ENCODE results near the gene SUFU. TPM values are rescaled to one million over a fixed set of nuclear protein-coding genes. Genes with fewer than 3 reads are reported as not detected.

Gene SUFU
- total RNA-seq, 1 donor from 2014 or later: 19.9 TPM

GRCh38 chr10:102608487-102608886, 104.7 kb downstream of the SUFU start:
- no peaks in the 10 kb centered on the region for H3K36me3 Mint-ChIP-seq (ENCODE audit: unreplicated experiment)

DNA sequence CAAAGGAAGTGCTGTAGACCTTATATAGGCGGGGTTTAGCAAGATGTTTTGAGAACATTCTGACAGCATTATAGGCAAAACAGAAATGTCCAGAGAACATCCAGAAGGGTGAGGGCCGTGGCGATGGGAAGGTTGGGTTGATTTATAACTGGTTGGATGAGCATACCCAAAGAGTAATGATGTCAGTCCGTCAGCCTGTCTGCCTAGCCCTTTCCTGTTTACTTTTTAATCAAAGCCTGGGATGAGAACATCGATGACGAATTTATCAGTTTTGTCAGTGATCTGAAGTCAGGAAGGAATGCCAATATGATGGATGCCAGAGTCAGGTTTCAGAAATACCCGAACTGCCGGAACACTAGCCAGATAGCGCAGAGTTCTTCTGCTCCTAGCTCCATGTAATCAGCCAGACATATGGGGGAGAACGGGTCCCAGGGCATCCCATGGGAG, 106.7 kb downstream of the SUFU start:
- H3K27me3 Mint-ChIP-seq (ENCODE audit: unreplicated experiment): no peaks in the 10 kb centered on the region
- peaks cover 5% of the 10 kb centered on the region for H3K9me3 Mint-ChIP-seq (ENCODE audit: unreplicated experiment)
- H3K4me3 Mint-ChIP-seq (ENCODE audit: unreplicated experiment): no peak overlapping the region
- TF ChIP-seq, protein P1, sequence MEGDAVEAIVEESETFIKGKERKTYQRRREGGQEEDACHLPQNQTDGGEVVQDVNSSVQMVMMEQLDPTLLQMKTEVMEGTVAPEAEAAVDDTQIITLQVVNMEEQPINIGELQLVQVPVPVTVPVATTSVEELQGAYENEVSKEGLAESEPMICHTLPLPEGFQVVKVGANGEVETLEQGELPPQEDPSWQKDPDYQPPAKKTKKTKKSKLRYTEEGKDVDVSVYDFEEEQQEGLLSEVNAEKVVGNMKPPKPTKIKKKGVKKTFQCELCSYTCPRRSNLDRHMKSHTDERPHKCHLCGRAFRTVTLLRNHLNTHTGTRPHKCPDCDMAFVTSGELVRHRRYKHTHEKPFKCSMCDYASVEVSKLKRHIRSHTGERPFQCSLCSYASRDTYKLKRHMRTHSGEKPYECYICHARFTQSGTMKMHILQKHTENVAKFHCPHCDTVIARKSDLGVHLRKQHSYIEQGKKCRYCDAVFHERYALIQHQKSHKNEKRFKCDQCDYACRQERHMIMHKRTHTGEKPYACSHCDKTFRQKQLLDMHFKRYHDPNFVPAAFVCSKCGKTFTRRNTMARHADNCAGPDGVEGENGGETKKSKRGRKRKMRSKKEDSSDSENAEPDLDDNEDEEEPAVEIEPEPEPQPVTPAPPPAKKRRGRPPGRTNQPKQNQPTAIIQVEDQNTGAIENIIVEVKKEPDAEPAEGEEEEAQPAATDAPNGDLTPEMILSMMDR (IDR thresholded peaks at IDR 0.05; ENCODE audit: partially characterized antibody, unreplicated experiment): no peak
- H3K27ac Mint-ChIP-seq (ENCODE audit: unreplicated experiment): no peak overlapping the region
- H3K36me3 Mint-ChIP-seq (ENCODE audit: unreplicated experiment): no peaks in the 10 kb centered on the region
- no peak for DNase-seq
- peaks cover 10% of the 10 kb centered on the region for H3K4me1 Mint-ChIP-seq (ENCODE audit: low read depth, unreplicated experiment)

More at GRCh38 chr10:102608487-102608886, 104.7 kb downstream of the SUFU start:
- TF ChIP-seq, protein P1 (IDR thresholded peaks at IDR 0.05; ENCODE audit: partially characterized antibody, unreplicated experiment): peak; percentile 10
- Mint-ChIP-seq H3K27me3 (ENCODE audit: unreplicated experiment) (no peaks in the 10 kb centered on the region), H3K4me1 (ENCODE audit: low read depth, unreplicated experiment) (peaks cover 6% of the 10 kb centered on the region), H3K4me3 (ENCODE audit: unreplicated experiment) (no peak overlapping the region), H3K27ac (ENCODE audit: unreplicated experiment) (no peak overlapping the region), H3K9me3 (ENCODE audit: unreplicated experiment) (peaks cover 7% of the 10 kb centered on the region)
- no peak for DNase-seq

DNA sequence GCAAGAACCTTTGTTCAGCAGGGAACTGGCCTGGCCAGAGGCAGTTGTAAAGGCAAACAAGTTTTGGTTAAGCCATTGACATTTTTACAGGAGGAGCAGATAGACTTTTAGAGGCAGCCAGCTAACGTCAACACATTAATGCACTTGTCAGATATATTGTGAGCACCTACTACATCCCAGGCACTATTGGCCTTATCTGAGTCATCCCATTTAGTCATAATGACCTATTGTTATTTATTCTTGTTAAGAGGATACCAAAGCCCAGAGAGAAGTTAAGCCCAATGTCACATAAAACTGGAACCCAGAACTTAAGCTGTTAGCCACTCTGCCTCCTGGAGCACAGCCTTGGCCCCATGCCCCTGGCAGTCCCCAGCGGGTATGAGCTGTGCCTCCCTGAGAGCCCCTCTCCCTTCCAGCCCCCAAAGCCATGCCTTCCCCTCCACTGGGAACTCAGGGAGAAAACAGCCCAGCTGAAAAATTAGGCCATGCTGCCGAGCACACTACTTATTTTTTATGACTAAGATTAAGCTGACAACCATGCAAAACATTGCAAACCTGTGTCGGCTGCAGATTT, 107.8 kb downstream of the SUFU start:
- no peak for DNase-seq
- peaks cover 13% of the 10 kb centered on the region for H3K4me1 Mint-ChIP-seq (ENCODE audit: low read depth, unreplicated experiment)
- H3K9me3 Mint-ChIP-seq (ENCODE audit: unreplicated experiment): peaks cover 4% of the 10 kb centered on the region
- TF ChIP-seq, protein P1 (IDR thresholded peaks at IDR 0.05; ENCODE audit: partially characterized antibody, unreplicated experiment): no peak
- H3K4me3 Mint-ChIP-seq (ENCODE audit: unreplicated experiment): no peak overlapping the region
- H3K36me3 Mint-ChIP-seq (ENCODE audit: unreplicated experiment): no peaks in the 10 kb centered on the region
- H3K27ac Mint-ChIP-seq (ENCODE audit: unreplicated experiment): no peak overlapping the region
- no peaks in the 10 kb centered on the region for H3K27me3 Mint-ChIP-seq (ENCODE audit: unreplicated experiment)

DNA sequence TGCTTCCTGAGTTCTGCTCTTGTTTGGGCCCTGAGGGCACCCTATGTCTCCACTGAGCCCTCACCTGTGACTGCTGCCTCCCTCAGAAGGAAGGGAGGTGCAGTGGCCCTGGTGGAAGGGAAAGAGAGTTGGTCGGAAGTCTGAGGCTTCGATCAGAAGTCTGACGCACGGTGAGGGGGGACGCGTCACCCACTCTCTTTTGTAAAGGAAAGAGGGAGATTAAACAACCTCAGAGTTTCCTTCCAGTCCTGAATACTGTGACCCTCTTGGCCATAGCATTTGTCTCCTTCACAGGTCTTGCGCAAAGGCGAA, 109.1 kb downstream of the SUFU start:
- TF ChIP-seq, protein P1 (IDR thresholded peaks at IDR 0.05; ENCODE audit: partially characterized antibody, unreplicated experiment): no peak
- H3K4me3 Mint-ChIP-seq (ENCODE audit: unreplicated experiment): no peak overlapping the region
- H3K4me1 Mint-ChIP-seq (ENCODE audit: low read depth, unreplicated experiment): peaks cover 13% of the 10 kb centered on the region
- no peaks in the 10 kb centered on the region for H3K27me3 Mint-ChIP-seq (ENCODE audit: unreplicated experiment)
- H3K27ac Mint-ChIP-seq (ENCODE audit: unreplicated experiment): no peak overlapping the region
- no peak for DNase-seq
- H3K36me3 Mint-ChIP-seq (ENCODE audit: unreplicated experiment): no peaks in the 10 kb centered on the region
- peaks cover 2% of the 10 kb centered on the region for H3K9me3 Mint-ChIP-seq (ENCODE audit: unreplicated experiment)

DNA sequence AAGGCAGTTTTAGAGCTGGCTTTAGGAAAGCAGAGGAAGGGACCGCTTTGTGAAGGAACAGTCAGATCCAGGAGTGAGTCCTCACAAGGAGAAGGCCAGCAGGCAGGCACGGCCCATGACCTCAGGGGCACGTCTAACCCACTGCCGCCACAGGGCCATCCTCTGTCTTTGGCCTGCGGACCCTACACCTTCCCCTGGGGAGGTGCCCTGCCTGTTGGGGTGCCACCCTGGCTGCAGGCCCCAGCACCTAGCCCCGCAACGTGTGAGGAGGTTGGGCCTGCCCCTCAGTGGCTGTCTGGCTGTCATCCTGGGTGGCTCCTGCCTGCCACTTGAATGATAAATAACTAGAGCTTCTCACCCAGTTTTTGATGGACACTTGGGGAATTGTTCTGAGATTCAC, 109.5 kb downstream of the SUFU start:
- DNase-seq: no peak
- H3K4me1 Mint-ChIP-seq (ENCODE audit: low read depth, unreplicated experiment): peaks cover 14% of the 10 kb centered on the region
- peaks cover 2% of the 10 kb centered on the region for H3K9me3 Mint-ChIP-seq (ENCODE audit: unreplicated experiment)
- no peak overlapping the region for H3K27ac Mint-ChIP-seq (ENCODE audit: unreplicated experiment)
- H3K27me3 Mint-ChIP-seq (ENCODE audit: unreplicated experiment): no peaks in the 10 kb centered on the region
- H3K36me3 Mint-ChIP-seq (ENCODE audit: unreplicated experiment): no peaks in the 10 kb centered on the region
- H3K4me3 Mint-ChIP-seq (ENCODE audit: unreplicated experiment): no peak overlapping the region
- TF ChIP-seq, protein P1 (IDR thresholded peaks at IDR 0.05; ENCODE audit: partially characterized antibody, unreplicated experiment): no peak
